ENCODE results near the gene SVOPL.

DNA sequence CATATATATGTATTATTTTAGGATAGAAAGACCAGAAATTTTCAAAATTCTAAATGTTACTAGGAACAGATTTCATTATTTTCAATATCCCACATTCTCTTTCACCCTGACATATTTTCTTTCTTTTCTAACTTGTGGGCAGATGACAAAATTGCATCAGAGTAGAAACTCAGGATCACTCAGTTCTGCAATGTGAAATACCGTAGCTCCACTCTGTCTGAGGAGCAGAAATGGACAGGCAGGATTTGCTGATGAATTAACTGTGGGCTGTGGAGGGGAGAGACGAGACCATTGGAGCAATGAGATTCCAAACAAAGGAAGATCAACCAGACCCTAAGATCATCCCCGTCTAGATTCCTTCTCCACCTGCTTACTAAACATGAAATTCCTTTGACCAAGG is 37.0 kb upstream of the SVOPL start:
- TF ChIP-seq POLR2AphosphoS5 (IDR thresholded peaks at IDR 0.05; ENCODE audit: low read depth, low read length): no peak
- TF ChIP-seq, protein P1, sequence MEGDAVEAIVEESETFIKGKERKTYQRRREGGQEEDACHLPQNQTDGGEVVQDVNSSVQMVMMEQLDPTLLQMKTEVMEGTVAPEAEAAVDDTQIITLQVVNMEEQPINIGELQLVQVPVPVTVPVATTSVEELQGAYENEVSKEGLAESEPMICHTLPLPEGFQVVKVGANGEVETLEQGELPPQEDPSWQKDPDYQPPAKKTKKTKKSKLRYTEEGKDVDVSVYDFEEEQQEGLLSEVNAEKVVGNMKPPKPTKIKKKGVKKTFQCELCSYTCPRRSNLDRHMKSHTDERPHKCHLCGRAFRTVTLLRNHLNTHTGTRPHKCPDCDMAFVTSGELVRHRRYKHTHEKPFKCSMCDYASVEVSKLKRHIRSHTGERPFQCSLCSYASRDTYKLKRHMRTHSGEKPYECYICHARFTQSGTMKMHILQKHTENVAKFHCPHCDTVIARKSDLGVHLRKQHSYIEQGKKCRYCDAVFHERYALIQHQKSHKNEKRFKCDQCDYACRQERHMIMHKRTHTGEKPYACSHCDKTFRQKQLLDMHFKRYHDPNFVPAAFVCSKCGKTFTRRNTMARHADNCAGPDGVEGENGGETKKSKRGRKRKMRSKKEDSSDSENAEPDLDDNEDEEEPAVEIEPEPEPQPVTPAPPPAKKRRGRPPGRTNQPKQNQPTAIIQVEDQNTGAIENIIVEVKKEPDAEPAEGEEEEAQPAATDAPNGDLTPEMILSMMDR (IDR thresholded peaks at IDR 0.05): no peak
- TF ChIP-seq TCF7L2 (IDR thresholded peaks at IDR 0.05; ENCODE audit: low read depth, low read length): no peak
- no peak for TF ChIP-seq SIN3A (IDR thresholded peaks at IDR 0.05; ENCODE audit: borderline replicate concordance, insufficient read depth, low read depth, low read length)
